LNCAP (cell line): ENCODE measurements around the gene SYNJ2.

Experiments
- CTCF ChIP-seq: fragments of 450-650 bp; IDR thresholded peaks from 2 replicates; pipeline ENCODE4 v1.5.1; 2017; ENCODE audit warnings: mild to moderate bottlenecking

SYNJ2 gene

GRCh38 chr6:158024566-158025297, 43.1 kb downstream of the SYNJ2 start:
- TF ChIP-seq CTCF, result no peak

GRCh38 chr6:158026054-158026900, 44.6 kb downstream of the SYNJ2 start:
- no peak for TF ChIP-seq CTCF

- TF ChIP-seq CTCF, result no peak
These were observed 45.4 kb downstream of the SYNJ2 start for GRCh38 chr6:158026901-158027589.

GRCh38 chr6:158027590-158028285, 46.1 kb downstream of the SYNJ2 start:
- no peak for TF ChIP-seq CTCF

GRCh38 chr6:158028421-158028820, 46.8 kb downstream of the SYNJ2 start:
- TF ChIP-seq CTCF, result no peak

- TF ChIP-seq CTCF, result no peak
These were observed 47.2 kb downstream of the SYNJ2 start for GRCh38 chr6:158028876-158029275.

- no peak for TF ChIP-seq CTCF
These were observed 48.1 kb downstream of the SYNJ2 start for GRCh38 chr6:158029668-158030230.
